NCI-H146 treated with DMSO at 0.1 percent for 48 hours (cell line): Measurements from ENCODE around the gene MR1.

Experiments used
- DNase-seq: peaks from one replicate; lab custom pipeline; 2025; ENCODE audit not compliant: unreplicated experiment; lab: John Stamatoyannopoulos, UW

The MR1 gene

GRCh38 chr1:181106479-181106878, 72.7 kb downstream of the MR1 start:
- no peak for DNase-seq

- no peak for DNase-seq
Measured at GRCh38 chr1:181107711-181108110, 73.9 kb downstream of the MR1 start.

- no peak for DNase-seq
Measured at GRCh38 chr1:181108304-181108867, 74.6 kb downstream of the MR1 start.

GRCh38 chr1:181110013-181110412, 76.2 kb downstream of the MR1 start:
- DNase-seq, result no peak
